Activated CD4-positive, alpha-beta T cell treated with anti-CD3 and anti-CD28 coated beads, Interleukin-2, amount 10 ng/mL, durations not matched to agents 7 days and 5 days (primary cell): ENCODE results near the gene CD320. TPM values are rescaled to one million over a fixed set of nuclear protein-coding genes. Genes with fewer than 3 reads are reported as not detected.
"Not testable (repeated sequence)": the region's sequence is repeated elsewhere in the genome, so short reads cannot be mapped to it uniquely, and the experiment has no call there.

Experiments used
- CTCF ChIA-PET: fragments of 350-600 bp; sonication (Branson Sonifier 250); formaldehyde crosslinking; loops from one replicate; lab custom pipeline; 2021; ENCODE audit warnings: antibody characterized with exemption; lab: Charles Lee
- POLR2A ChIA-PET: fragments of 350-600 bp; sonication (Branson Sonifier 250); formaldehyde crosslinking; loops from one replicate; lab custom pipeline; 2021; ENCODE audit warnings: antibody characterized with exemption; lab: Charles Lee
- DNase-seq: peaks from one replicate; pipeline ENCODE4 v3.0.0-alpha.2; 2020
- H3K27ac Mint-ChIP-seq: one replicate; pipeline ENCODE4 v1.8.0; 2021; ENCODE audit warnings: mild to moderate bottlenecking, moderate library complexity, mixed read lengths
- H3K27me3 Mint-ChIP-seq: one replicate; pipeline ENCODE4 v1.8.0; 2021; ENCODE audit warnings: mixed read lengths
- H3K36me3 Mint-ChIP-seq: one replicate; pipeline ENCODE4 v1.8.0; 2021; ENCODE audit warnings: low read depth, mixed read lengths
- H3K4me1 Mint-ChIP-seq: one replicate; pipeline ENCODE4 v1.8.0; 2021; ENCODE audit warnings: mixed read lengths
- H3K4me3 Mint-ChIP-seq: one replicate; pipeline ENCODE4 v1.8.0; 2021; ENCODE audit warnings: mild to moderate bottlenecking, moderate library complexity, mixed read lengths
- H3K9me3 Mint-ChIP-seq: one replicate; pipeline ENCODE4 v1.8.0; 2021; ENCODE audit warnings: mixed read lengths
- total RNA-seq, 2 experiments: library from RNA; stranded (reverse); gene quantifications; one replicate each; pipeline ENCODE4 v1.2.3, GENCODE V29; 2021

Gene CD320
- total RNA-seq, 2 experiments from 2014 or later, result 32.1 to 36.3 TPM

GRCh38 chr19:8302357-8302691 lies 5.8 kb downstream of the CD320 start:
- ChIA-PET CTCF (interaction anchor here (0.6 to 1.4 kb wide), 2 partner anchors 9 to 508 kb away, joined by 3 to 4 read pairs; no protein-coding TSS in a partner anchor), POLR2A (interaction anchor here (0.7 kb wide), 1 partner anchor 22 kb away, joined by 3 read pairs; no protein-coding TSS in a partner anchor)
- Mint-ChIP-seq H3K4me3 (no peak overlapping the region), H3K9me3 (no peaks in the 10 kb centered on the region), H3K27me3 (no peaks in the 10 kb centered on the region), H3K27ac (no peak overlapping the region), H3K4me1 (peaks cover 15% of the 10 kb centered on the region), H3K36me3 (peaks cover 12% of the 10 kb centered on the region)
- peak; percentile 4 for DNase-seq

- H3K4me1 Mint-ChIP-seq, H3K4me3 Mint-ChIP-seq, H3K27me3 Mint-ChIP-seq, POLR2A ChIA-PET, H3K27ac Mint-ChIP-seq, DNase-seq, H3K36me3 Mint-ChIP-seq, CTCF ChIA-PET, H3K9me3 Mint-ChIP-seq: not testable (repeated sequence)
These were observed 16.8 kb downstream of the CD320 start for GRCh38 chr19:8291337-8291736.

GRCh38 chr19:8276508-8276907 lies 31.6 kb downstream of the CD320 start:
- H3K27me3 Mint-ChIP-seq, H3K36me3 Mint-ChIP-seq, H3K9me3 Mint-ChIP-seq, CTCF ChIA-PET, H3K4me1 Mint-ChIP-seq, POLR2A ChIA-PET, H3K4me3 Mint-ChIP-seq, DNase-seq, H3K27ac Mint-ChIP-seq: not testable (repeated sequence)

- Mint-ChIP-seq H3K4me3 (peak overlapping the region; percentile 76), H3K9me3 (no peaks in the 10 kb centered on the region), H3K4me1 (peaks cover 29% of the 10 kb centered on the region), H3K36me3 (no peaks in the 10 kb centered on the region), H3K27ac (peak overlapping the region; percentile 97), H3K27me3 (no peaks in the 10 kb centered on the region)
- CTCF ChIA-PET, result interaction anchor here (0.6 to 1.4 kb wide), 3 partner anchors 42 to 306 kb away, joined by 3 to 4 read pairs (median 3); no protein-coding TSS in a partner anchor
- DNase-seq, result no peak
- POLR2A ChIA-PET, result no interaction called here
These were observed 38.4 kb downstream of the CD320 start for GRCh38 chr19:8269724-8270123.

- H3K4me1 Mint-ChIP-seq, result peaks cover 29% of the 10 kb centered on the region
- ChIA-PET POLR2A (interaction anchor here (0.7 kb wide), 1 partner anchor 179 kb away, joined by 3 read pairs; the partner anchor contains the start of gene HNRNPM), CTCF (interaction anchor here (0.6 to 0.7 kb wide), 2 partner anchors 127 to 321 kb away, joined by 3 read pairs; no protein-coding TSS in a partner anchor)
- no peak overlapping the region for H3K4me3 Mint-ChIP-seq
- H3K27ac Mint-ChIP-seq, result no peak overlapping the region
- H3K9me3 Mint-ChIP-seq, result no peaks in the 10 kb centered on the region
- DNase-seq, result peak; percentile 4
- H3K36me3 Mint-ChIP-seq, result no peaks in the 10 kb centered on the region
- no peaks in the 10 kb centered on the region for H3K27me3 Mint-ChIP-seq
These were observed 42.3 kb downstream of the CD320 start for GRCh38 chr19:8265872-8266271.

GRCh38 chr19:8264248-8264647 lies 43.9 kb downstream of the CD320 start:
- POLR2A ChIA-PET, CTCF ChIA-PET, H3K27ac Mint-ChIP-seq, H3K9me3 Mint-ChIP-seq, H3K27me3 Mint-ChIP-seq, H3K36me3 Mint-ChIP-seq, H3K4me3 Mint-ChIP-seq: not testable (repeated sequence)
- H3K4me1 Mint-ChIP-seq, result peaks cover 28% of the 10 kb centered on the region
- DNase-seq, result peak; percentile 2

GRCh38 chr19:8262431-8262830 lies 45.7 kb downstream of the CD320 start:
- no peak overlapping the region for H3K27ac Mint-ChIP-seq
- peaks cover 17% of the 10 kb centered on the region for H3K4me1 Mint-ChIP-seq
- no peak overlapping the region for H3K4me3 Mint-ChIP-seq
- DNase-seq, result peak; percentile 4
- H3K9me3 Mint-ChIP-seq, result no peaks in the 10 kb centered on the region
- no peaks in the 10 kb centered on the region for H3K27me3 Mint-ChIP-seq
- H3K36me3 Mint-ChIP-seq, result no peaks in the 10 kb centered on the region
- CTCF ChIA-PET, result no interaction called here
- POLR2A ChIA-PET, result no interaction called here

GRCh38 chr19:8261881-8262280 lies 46.3 kb downstream of the CD320 start:
- Mint-ChIP-seq H3K36me3 (peaks cover 5% of the 10 kb centered on the region), H3K27ac (no peak overlapping the region), H3K27me3 (no peaks in the 10 kb centered on the region), H3K4me1 (peaks cover 22% of the 10 kb centered on the region), H3K4me3 (no peak overlapping the region), H3K9me3 (no peaks in the 10 kb centered on the region)
- POLR2A ChIA-PET, result no interaction called here
- CTCF ChIA-PET, result interaction anchor here (0.6 kb wide), 2 partner anchors 8 to 408 kb away, joined by 3 read pairs; no protein-coding TSS in a partner anchor
- no peak for DNase-seq

- H3K4me3 Mint-ChIP-seq, result no peak overlapping the region
- peaks cover 24% of the 10 kb centered on the region for H3K4me1 Mint-ChIP-seq
- no peaks in the 10 kb centered on the region for H3K27me3 Mint-ChIP-seq
- H3K27ac Mint-ChIP-seq, result no peak overlapping the region
- H3K9me3 Mint-ChIP-seq, result no peaks in the 10 kb centered on the region
- DNase-seq, result no peak
- ChIA-PET CTCF (interaction anchor here (0.6 kb wide), 2 partner anchors 8 to 407 kb away, joined by 3 read pairs; no protein-coding TSS in a partner anchor), POLR2A (no interaction called here)
- peaks cover 5% of the 10 kb centered on the region for H3K36me3 Mint-ChIP-seq
These were observed 46.8 kb downstream of the CD320 start for GRCh38 chr19:8261347-8261746.

GRCh38 chr19:8259922-8260247 lies 48.3 kb downstream of the CD320 start:
- Mint-ChIP-seq H3K4me1 (peaks cover 15% of the 10 kb centered on the region), H3K4me3 (no peak overlapping the region), H3K9me3 (no peaks in the 10 kb centered on the region), H3K27ac (no peak overlapping the region), H3K27me3 (no peaks in the 10 kb centered on the region), H3K36me3 (peaks cover 7% of the 10 kb centered on the region)
- CTCF ChIA-PET, result interaction anchor here (0.6 kb wide), 1 partner anchor 348 kb away, joined by 3 read pairs; no protein-coding TSS in a partner anchor
- POLR2A ChIA-PET, result no interaction called here
- no peak for DNase-seq

- H3K27ac Mint-ChIP-seq, result peak overlapping the region; percentile 42
- no peaks in the 10 kb centered on the region for H3K9me3 Mint-ChIP-seq
These were observed 48.8 kb downstream of the CD320 start for GRCh38 chr19:8259142-8259921.

GRCh38 chr19:8257052-8257443 lies 51.1 kb downstream of the CD320 start:
- Mint-ChIP-seq H3K36me3 (peaks cover 9% of the 10 kb centered on the region), H3K27ac (no peak overlapping the region), H3K27me3 (no peaks in the 10 kb centered on the region), H3K4me3 (no peak overlapping the region), H3K4me1 (peaks cover 17% of the 10 kb centered on the region), H3K9me3 (no peaks in the 10 kb centered on the region)
- no peak for DNase-seq
- ChIA-PET CTCF (interaction anchor here (0.8 to 1.0 kb wide), 2 partner anchors 104 to 324 kb away, joined by 3 read pairs; no protein-coding TSS in a partner anchor), POLR2A (no interaction called here)

More at GRCh38 chr19:8259142-8259921, 48.8 kb downstream of the CD320 start:
- CTCF ChIA-PET, result interaction anchor here (0.6 kb wide), 1 partner anchor 348 kb away, joined by 3 read pairs; no protein-coding TSS in a partner anchor
- H3K27me3 Mint-ChIP-seq, result no peaks in the 10 kb centered on the region
- H3K36me3 Mint-ChIP-seq, result peaks cover 7% of the 10 kb centered on the region
- H3K4me3 Mint-ChIP-seq, result no peak overlapping the region
- no peak for DNase-seq
- H3K4me1 Mint-ChIP-seq, result peaks cover 15% of the 10 kb centered on the region
- POLR2A ChIA-PET, result no interaction called here
